SJSA1 (cell line): Measurements from ENCODE around the gene C20orf204. TPM values are rescaled to one million over a fixed set of nuclear protein-coding genes. Genes with fewer than 3 reads are reported as not detected.
A peak's percentile ranks its signal among the peaks of the same experiment; 100 is the strongest.

Source experiments
- DNase-seq, 2 experiments: peaks; one replicate each; pipeline ENCODE4 v3.0.0-alpha.2; 2015 to 2020; ENCODE audit warnings: low spot score in 2 of 2, low read depth in 1 of 2
- H3K27ac ChIP-seq: fragments of 250-450 bp; sonication (Bioruptor Pico); 2 replicates; pipeline ENCODE4 v1.5.1; 2020; ENCODE audit warnings: mild to moderate bottlenecking, moderate library complexity
- H3K27me3 ChIP-seq: fragments of 250-450 bp; sonication (Bioruptor Pico); replicated peaks from 2 replicates; pipeline ENCODE4 v1.5.1; 2020; ENCODE audit warnings: mild to moderate bottlenecking, moderate library complexity
- H3K36me3 ChIP-seq: fragments of 250-450 bp; sonication (Bioruptor Pico); 2 replicates; pipeline ENCODE4 v1.5.1; 2020; ENCODE audit warnings: mild to moderate bottlenecking
- H3K4me1 ChIP-seq: fragments of 250-450 bp; sonication (Bioruptor Pico); replicated peaks from 2 replicates; pipeline ENCODE4 v1.6.1; 2021; ENCODE audit warnings: mild to moderate bottlenecking
- H3K4me3 ChIP-seq: fragments of 250-450 bp; sonication (Bioruptor Pico); 2 replicates; pipeline ENCODE4 v1.5.1; 2020; ENCODE audit warnings: mild to moderate bottlenecking
- H3K9me3 ChIP-seq: fragments of 250-450 bp; sonication (Bioruptor Pico); replicated peaks from 2 replicates; pipeline ENCODE4 v1.5.1; 2020; ENCODE audit warnings: mild to moderate bottlenecking
- total RNA-seq: library from RNA; depleted of rRNA; stranded (reverse); fragments of >200 nt; shearing (Covaris generic); gene quantifications from 2 replicates; pipeline ENCODE4 v1.2.3, GENCODE V29; 2014

Gene C20orf204
- total RNA-seq, 1 experiment from 2014 or later: 0.24 TPM

GRCh38 chr20:64041040-64041780 lies 5.2 kb downstream of the C20orf204 start:
- H3K4me3 ChIP-seq: no peak overlapping the region
- no peaks in the 10 kb centered on the region for H3K9me3 ChIP-seq
- peaks cover 12% of the 10 kb centered on the region; the same call in 1 of the 2 replicates for H3K27me3 ChIP-seq
- peaks cover 13% of the 10 kb centered on the region for H3K36me3 ChIP-seq
- no peak for DNase-seq
- peaks cover 45% of the 10 kb centered on the region for H3K4me1 ChIP-seq
- no peak overlapping the region for H3K27ac ChIP-seq

GRCh38 chr20:64041781-64042053 lies 5.7 kb downstream of the C20orf204 start:
- no peak overlapping the region for H3K27ac ChIP-seq
- H3K4me1 ChIP-seq: peaks cover 50% of the 10 kb centered on the region
- H3K9me3 ChIP-seq: no peaks in the 10 kb centered on the region
- H3K27me3 ChIP-seq: peaks cover 12% of the 10 kb centered on the region; the same call in 1 of the 2 replicates
- peaks cover 18% of the 10 kb centered on the region for H3K36me3 ChIP-seq
- no peak overlapping the region for H3K4me3 ChIP-seq
- no peak for DNase-seq

- H3K27me3 ChIP-seq: peaks cover 12% of the 10 kb centered on the region; the same call in 1 of the 2 replicates
- H3K4me1 ChIP-seq: peaks cover 55% of the 10 kb centered on the region
- H3K27ac ChIP-seq: no peak overlapping the region
- H3K36me3 ChIP-seq: peaks cover 23% of the 10 kb centered on the region
- no peak for DNase-seq
- no peaks in the 10 kb centered on the region for H3K9me3 ChIP-seq
- H3K4me3 ChIP-seq: peak overlapping the region; percentile 26
Observed at GRCh38 chr20:64042054-64042781, 6.2 kb downstream of the C20orf204 start.

- no peak overlapping the region for H3K27ac ChIP-seq
- peaks cover 6% of the 10 kb centered on the region; the same call in 1 of the 2 replicates for H3K27me3 ChIP-seq
- peaks cover 43% of the 10 kb centered on the region for H3K4me1 ChIP-seq
- DNase-seq: no peak
- H3K36me3 ChIP-seq: peaks cover 39% of the 10 kb centered on the region
- H3K4me3 ChIP-seq: no peak overlapping the region
- no peaks in the 10 kb centered on the region for H3K9me3 ChIP-seq
Observed at GRCh38 chr20:64043768-64044167, 7.8 kb downstream of the C20orf204 start.

- Histone ChIP-seq H3K9me3 (no peaks in the 10 kb centered on the region), H3K27ac (no peak overlapping the region), H3K27me3 (peaks cover 6% of the 10 kb centered on the region; the same call in 1 of the 2 replicates), H3K4me3 (peak overlapping the region; percentile 61), H3K4me1 (peaks cover 35% of the 10 kb centered on the region), H3K36me3 (peaks cover 39% of the 10 kb centered on the region)
- DNase-seq: peak; percentile 82 to 85
Observed at GRCh38 chr20:64044484-64045247, 8.7 kb downstream of the C20orf204 start.

GRCh38 chr20:64045346-64046011 lies 9.5 kb downstream of the C20orf204 start:
- Histone ChIP-seq H3K4me3 (peak overlapping the region; percentile 61), H3K27ac (no peak overlapping the region), H3K36me3 (peaks cover 39% of the 10 kb centered on the region), H3K4me1 (peaks cover 43% of the 10 kb centered on the region), H3K27me3 (peaks cover 6% of the 10 kb centered on the region; the same call in 1 of the 2 replicates), H3K9me3 (no peaks in the 10 kb centered on the region)
- peak; percentile 81 to 84 for DNase-seq

GRCh38 chr20:64047046-64047389 lies 11.0 kb downstream of the C20orf204 start:
- peaks cover 39% of the 10 kb centered on the region for H3K36me3 ChIP-seq
- H3K4me1 ChIP-seq: peaks cover 58% of the 10 kb centered on the region
- peaks cover 4% of the 10 kb centered on the region; the same call in 1 of the 2 replicates for H3K27me3 ChIP-seq

GRCh38 chr20:64047968-64048401 lies 12.0 kb downstream of the C20orf204 start:
- Histone ChIP-seq H3K27me3 (no peaks in the 10 kb centered on the region; the same call in 1 of the 2 replicates), H3K9me3 (no peaks in the 10 kb centered on the region), H3K27ac (peak overlapping the region; percentile 55), H3K4me3 (peak overlapping the region; percentile 61), H3K4me1 (peaks cover 63% of the 10 kb centered on the region), H3K36me3 (peaks cover 43% of the 10 kb centered on the region)
- peak in 1 of 2 experiments; percentile 52 for DNase-seq

More at GRCh38 chr20:64047046-64047389, 11.0 kb downstream of the C20orf204 start:
- no peak for DNase-seq
- H3K9me3 ChIP-seq: no peaks in the 10 kb centered on the region
- H3K4me3 ChIP-seq: peak overlapping the region; percentile 61
- peak overlapping the region; percentile 55 for H3K27ac ChIP-seq

GRCh38 chr20:64048402-64049044 lies 12.5 kb downstream of the C20orf204 start:
- Histone ChIP-seq H3K27me3 (no peaks in the 10 kb centered on the region; the same call in 1 of the 2 replicates), H3K4me3 (peak overlapping the region; percentile 61), H3K9me3 (no peaks in the 10 kb centered on the region), H3K27ac (peak overlapping the region; percentile 55), H3K36me3 (peaks cover 44% of the 10 kb centered on the region), H3K4me1 (peaks cover 69% of the 10 kb centered on the region)
- DNase-seq: peak in 1 of 2 experiments; percentile 61

GRCh38 chr20:64049060-64049877 lies 13.3 kb downstream of the C20orf204 start, which contains the start of gene SOX18:
SOX18 (minus strand) TSS chr20:64049639; CDS start chr20:64049516, 123 bp downstream.
- Histone ChIP-seq H3K4me1 (peaks cover 74% of the 10 kb centered on the region), H3K4me3 (peak within 1 kb of the TSS; percentile 61), H3K27ac (peak within 1 kb of the TSS; percentile 96), H3K36me3 (peaks cover 44% of the 10 kb centered on the region), H3K27me3 (no peaks in the 10 kb centered on the region; the same call in 1 of the 2 replicates), H3K9me3 (no peaks in the 10 kb centered on the region)
- DNase-seq: peak; percentile 48 to 84

GRCh38 chr20:64049878-64050260 lies 13.9 kb downstream of the C20orf204 start:
- Histone ChIP-seq H3K27me3 (no peaks in the 10 kb centered on the region; the same call in 1 of the 2 replicates), H3K9me3 (no peaks in the 10 kb centered on the region), H3K36me3 (peaks cover 39% of the 10 kb centered on the region), H3K4me3 (peak overlapping the region; percentile 61), H3K4me1 (peaks cover 74% of the 10 kb centered on the region), H3K27ac (peak overlapping the region; percentile 96)
- peak; percentile 98 to 99 for DNase-seq
